ENCODE data around the gene CDKN2B-AS1.

Gene CDKN2B-AS1

DNA sequence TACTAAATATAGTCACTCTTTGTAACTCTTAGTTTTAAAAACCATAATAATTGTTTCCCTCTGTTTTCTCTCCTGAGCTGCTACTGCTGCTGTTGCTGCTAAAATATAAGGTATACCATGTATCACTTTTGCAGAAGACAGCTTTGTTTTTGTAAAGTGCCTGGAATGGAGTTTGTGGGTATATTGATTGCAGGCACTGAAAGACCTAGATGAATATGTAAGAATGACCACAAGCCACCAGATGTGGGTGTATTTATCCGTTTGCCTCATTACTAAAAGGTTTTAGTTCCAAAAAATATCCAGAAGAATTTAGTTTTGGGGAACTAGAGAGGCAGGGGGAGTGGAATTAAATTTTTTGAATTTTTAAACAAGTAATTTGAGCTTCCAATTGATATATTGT is 165.6 kb downstream of the CDKN2B-AS1 start:
- no peaks in the 10 kb centered on the region for H3K36me3 ChIP-seq (ENCODE audit: control insufficient read depth in 5 of 5, insufficient read depth in 5 of 5, low read length in 5 of 5)
- no peaks in the 10 kb centered on the region for H3K27me3 ChIP-seq (ENCODE audit: control insufficient read depth in 5 of 5, insufficient read depth in 4 of 5, low read length in 5 of 5)
- H3K27ac ChIP-seq (ENCODE audit: low read depth, low read length) = no peak overlapping the region
- peaks cover 4 to 19% (median 14%) of the 10 kb centered on the region in 5 donors for H3K4me1 ChIP-seq (ENCODE audit: control insufficient read depth in 5 of 5, insufficient read depth in 5 of 5, low read length in 5 of 5)
- no peak overlapping the region for H3K4me3 ChIP-seq (ENCODE audit: low read depth in 1 of 5, low read length in 5 of 5)
- H3K9me3 ChIP-seq (ENCODE audit: control insufficient read depth in 5 of 5, low read length in 5 of 5) = no peaks in the 10 kb centered on the region
- H3K9ac ChIP-seq (ENCODE audit: low read length in 5 of 5) = no peak overlapping the region

DNA sequence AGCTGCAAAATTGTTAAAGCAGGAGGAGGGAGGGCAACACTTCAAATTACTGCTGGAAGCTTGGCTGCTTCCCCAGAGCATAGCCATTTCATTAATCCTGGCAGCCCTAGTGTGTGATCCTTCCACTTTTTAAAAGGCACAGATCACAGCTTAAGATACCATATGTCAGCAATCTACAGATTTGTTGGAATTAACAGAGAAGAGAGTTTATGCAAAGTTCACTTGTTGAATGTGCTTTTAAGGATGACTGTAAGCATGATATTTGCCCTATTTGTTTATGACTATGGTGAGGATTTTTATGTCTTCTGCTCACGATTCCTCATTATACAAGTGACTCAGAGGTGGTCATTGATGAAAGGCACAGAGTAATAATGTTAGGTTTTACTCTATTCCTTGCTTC is 170.6 kb downstream of the CDKN2B-AS1 start:
- no peaks in the 10 kb centered on the region for H3K27me3 ChIP-seq (ENCODE audit: control insufficient read depth in 5 of 5, insufficient read depth in 4 of 5, low read length in 5 of 5)
- H3K9me3 ChIP-seq (ENCODE audit: control insufficient read depth in 5 of 5, low read length in 5 of 5) = no peaks in the 10 kb centered on the region
- no peaks in the 10 kb centered on the region for H3K4me1 ChIP-seq (ENCODE audit: control insufficient read depth in 5 of 5, insufficient read depth in 5 of 5, low read length in 5 of 5)
- H3K4me3 ChIP-seq (ENCODE audit: low read depth in 1 of 5, low read length in 5 of 5) = no peak overlapping the region
- H3K27ac ChIP-seq (ENCODE audit: low read depth, low read length) = no peak overlapping the region
- no peak overlapping the region for H3K9ac ChIP-seq (ENCODE audit: low read length in 5 of 5)
- H3K36me3 ChIP-seq (ENCODE audit: control insufficient read depth in 5 of 5, insufficient read depth in 5 of 5, low read length in 5 of 5) = no peaks in the 10 kb centered on the region

- Histone ChIP-seq H3K9me3 (ENCODE audit: control insufficient read depth in 5 of 5, low read length in 5 of 5) (no peaks in the 10 kb centered on the region), H3K27me3 (ENCODE audit: control insufficient read depth in 5 of 5, insufficient read depth in 4 of 5, low read length in 5 of 5) (no peaks in the 10 kb centered on the region), H3K4me1 (ENCODE audit: control insufficient read depth in 5 of 5, insufficient read depth in 5 of 5, low read length in 5 of 5) (no peaks in the 10 kb centered on the region), H3K9ac (ENCODE audit: low read length in 5 of 5) (no peak overlapping the region), H3K36me3 (ENCODE audit: control insufficient read depth in 5 of 5, insufficient read depth in 5 of 5, low read length in 5 of 5) (no peaks in the 10 kb centered on the region), H3K27ac (ENCODE audit: low read depth, low read length) (no peak overlapping the region), H3K4me3 (ENCODE audit: low read depth in 1 of 5, low read length in 5 of 5) (no peak overlapping the region)
Observed at GRCh38 chr9:22169243-22169642, 174.7 kb downstream of the CDKN2B-AS1 start.

- Histone ChIP-seq H3K27me3 (ENCODE audit: control insufficient read depth in 5 of 5, insufficient read depth in 4 of 5, low read length in 5 of 5) (no peaks in the 10 kb centered on the region), H3K36me3 (ENCODE audit: control insufficient read depth in 5 of 5, insufficient read depth in 5 of 5, low read length in 5 of 5) (no peaks in the 10 kb centered on the region), H3K9ac (ENCODE audit: low read length in 5 of 5) (no peak overlapping the region), H3K4me3 (ENCODE audit: low read depth in 1 of 5, low read length in 5 of 5) (no peak overlapping the region), H3K27ac (ENCODE audit: low read depth, low read length) (no peak overlapping the region), H3K4me1 (ENCODE audit: control insufficient read depth in 5 of 5, insufficient read depth in 5 of 5, low read length in 5 of 5) (no peaks in the 10 kb centered on the region), H3K9me3 (ENCODE audit: control insufficient read depth in 5 of 5, low read length in 5 of 5) (no peaks in the 10 kb centered on the region)
Observed at GRCh38 chr9:22169727-22170503, 175.3 kb downstream of the CDKN2B-AS1 start.

All from subcutaneous abdominal adipose tissue (tissue), 5 donors.